Activated naive CD4-positive, alpha-beta T cell treated with Interleukin-2 at 50 U/mL for 16 hours (primary cell): ENCODE results near the gene PFN3.
"Not testable (repeated sequence)": the region's sequence is repeated elsewhere in the genome, so short reads cannot be mapped to it uniquely, and the experiment has no call there.

Experiments used
- DNase-seq: peaks from one replicate; pipeline ENCODE4 v3.0.0-alpha.2; 2020

Gene PFN3

GRCh38 chr5:177390363-177391300, 9.8 kb downstream of the PFN3 start:
- peak; percentile 87 for DNase-seq

GRCh38 chr5:177389241-177390169, 11.0 kb downstream of the PFN3 start:
- DNase-seq = peak; percentile 69

- no peak for DNase-seq
Observed at GRCh38 chr5:177388521-177389052, 11.9 kb downstream of the PFN3 start.

- DNase-seq = no peak
Observed at GRCh38 chr5:177387405-177387804, 13.1 kb downstream of the PFN3 start.

GRCh38 chr5:177386542-177386941, 13.9 kb downstream of the PFN3 start:
- DNase-seq = no peak

- no peak for DNase-seq
Observed at GRCh38 chr5:177385720-177386119, 14.7 kb downstream of the PFN3 start.

- DNase-seq = no peak
Observed at GRCh38 chr5:177384134-177384533, 16.3 kb downstream of the PFN3 start, which contains the start of gene SLC34A1. SLC34A1 (plus strand) TSS chr5:177384434; CDS start chr5:177385742, 1,308 bp downstream.

GRCh38 chr5:177383181-177383580, 17.3 kb downstream of the PFN3 start:
- DNase-seq = no peak

- DNase-seq = no peak
Observed at GRCh38 chr5:177382423-177383029, 17.9 kb downstream of the PFN3 start.

GRCh38 chr5:177380805-177381126, 19.7 kb downstream of the PFN3 start:
- no peak for DNase-seq

GRCh38 chr5:177378884-177379883, 21.3 kb downstream of the PFN3 start:
- peak; percentile 50 for DNase-seq

- no peak for DNase-seq
Observed at GRCh38 chr5:177377851-177378776, 22.3 kb downstream of the PFN3 start.

GRCh38 chr5:177376107-177376506, 24.4 kb downstream of the PFN3 start:
- no peak for DNase-seq

GRCh38 chr5:177375516-177375915, 24.9 kb downstream of the PFN3 start:
- not testable (repeated sequence) for DNase-seq

- no peak for DNase-seq
Observed at GRCh38 chr5:177374211-177374610, 26.2 kb downstream of the PFN3 start.

- DNase-seq = no peak
Observed at GRCh38 chr5:177373806-177374205, 26.7 kb downstream of the PFN3 start.

GRCh38 chr5:177372910-177373309, 27.6 kb downstream of the PFN3 start:
- peak; percentile 42 for DNase-seq

- peak; percentile 40 for DNase-seq
Observed at GRCh38 chr5:177372034-177372896, 28.2 kb downstream of the PFN3 start.
